CD4-positive, alpha-beta T cell treated with Interferon gamma for 1 hour (primary cell): ENCODE measurements around the gene TRMT2A.

Experiments
- DNase-seq: peaks from one replicate; pipeline ENCODE4 v3.0.0-alpha.2; 2020

Gene TRMT2A

GRCh38 chr22:20105456-20106204 lies 11.4 kb downstream of the TRMT2A start:
- no peak for DNase-seq

GRCh38 chr22:20102203-20102780 lies 14.7 kb downstream of the TRMT2A start:
- DNase-seq, result no peak

GRCh38 chr22:20101638-20102037 lies 15.4 kb downstream of the TRMT2A start:
- no peak for DNase-seq

DNA sequence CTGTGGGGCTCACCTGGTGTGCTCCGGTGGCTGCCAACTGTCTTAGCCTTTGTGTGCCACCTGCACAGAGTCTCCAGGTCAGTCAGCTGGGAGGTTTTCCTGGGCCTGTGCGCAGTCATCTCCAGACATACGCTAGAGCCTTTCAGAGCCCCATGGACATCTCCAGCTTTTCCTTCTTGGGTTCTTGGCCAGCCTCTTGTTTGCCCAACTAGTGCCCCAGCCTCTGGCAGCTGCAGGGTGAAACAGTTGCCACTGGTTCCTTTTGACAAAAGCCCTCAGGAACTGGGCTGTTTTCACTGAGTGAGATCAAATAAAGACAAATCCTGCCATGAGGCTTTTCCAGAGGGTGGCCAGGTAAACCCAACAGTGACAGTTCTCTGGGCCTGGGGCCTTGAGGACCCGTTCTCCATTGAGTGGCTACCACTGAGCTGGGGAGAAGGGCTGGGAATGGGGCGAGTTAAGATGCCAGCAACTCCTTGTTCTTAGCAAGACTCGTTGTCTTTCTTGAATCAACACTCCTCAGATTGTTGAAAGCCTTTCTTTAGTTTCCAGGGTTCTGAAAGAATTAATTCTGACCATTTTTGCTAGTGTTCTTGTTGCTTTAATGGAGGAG lies 17.8 kb downstream of the TRMT2A start:
- DNase-seq, result no peak

GRCh38 chr22:20096574-20097420 lies 20.2 kb downstream of the TRMT2A start:
- DNase-seq, result no peak

DNA sequence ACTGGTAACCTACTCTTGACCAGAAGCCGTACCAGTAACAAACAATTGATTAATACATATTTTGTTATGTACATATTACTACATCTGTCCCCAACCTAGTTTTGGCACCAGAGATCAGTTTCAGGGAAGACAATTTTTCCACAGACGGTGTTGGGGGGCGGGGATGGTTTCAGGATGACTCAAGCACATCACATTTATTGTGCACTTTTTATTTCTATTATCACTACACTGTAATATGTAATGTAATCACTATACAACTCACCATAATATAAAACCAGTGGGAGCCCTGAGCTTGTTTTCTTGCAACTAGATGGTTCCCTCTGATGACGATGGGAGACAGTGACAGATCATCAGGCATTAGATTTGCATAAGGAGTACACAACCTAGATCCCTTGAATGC lies 21.5 kb downstream of the TRMT2A start:
- no peak for DNase-seq

GRCh38 chr22:20094197-20094807 lies 22.7 kb downstream of the TRMT2A start:
- DNase-seq, result no peak

DNA sequence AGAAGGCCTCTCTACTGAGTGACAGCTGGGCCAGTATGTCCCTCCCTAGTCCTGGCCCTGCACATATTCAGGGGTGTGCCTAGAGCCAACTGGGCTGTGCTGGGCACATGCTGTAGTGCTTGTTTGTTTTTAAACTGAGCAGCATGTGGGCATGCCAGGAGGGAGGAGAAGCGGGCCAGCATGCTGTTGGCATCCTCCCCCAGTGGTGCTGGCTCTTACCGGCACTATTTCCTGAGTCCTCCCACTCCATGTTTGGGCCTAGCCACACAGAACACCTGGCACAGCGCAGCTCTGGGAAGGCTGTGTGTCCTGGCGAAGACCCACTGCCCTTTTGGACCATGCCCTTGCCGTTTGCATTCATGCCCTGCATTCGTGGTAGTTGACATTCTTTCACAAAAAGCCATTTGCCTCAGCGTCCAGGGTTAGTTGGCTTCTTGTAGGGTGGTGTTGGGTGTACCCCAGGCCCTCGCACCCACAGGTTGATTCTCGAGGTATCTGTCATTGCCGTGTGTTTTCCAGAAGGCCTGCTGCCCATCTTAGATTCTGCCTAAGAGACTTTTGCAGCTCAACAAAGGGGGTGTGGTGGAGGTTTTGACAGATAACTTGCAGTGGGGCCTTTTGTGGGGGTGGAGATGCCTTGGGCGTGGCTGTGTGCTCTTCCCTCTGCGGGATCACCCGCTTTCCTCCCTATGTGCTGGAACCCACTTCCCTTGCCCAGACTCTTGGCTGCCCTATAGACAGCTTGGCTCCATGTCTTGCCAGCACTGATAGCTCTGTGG lies 23.4 kb downstream of the TRMT2A start:
- no peak for DNase-seq

- no peak for DNase-seq
These were observed 24.6 kb downstream of the TRMT2A start for GRCh38 chr22:20092477-20092854.

DNA sequence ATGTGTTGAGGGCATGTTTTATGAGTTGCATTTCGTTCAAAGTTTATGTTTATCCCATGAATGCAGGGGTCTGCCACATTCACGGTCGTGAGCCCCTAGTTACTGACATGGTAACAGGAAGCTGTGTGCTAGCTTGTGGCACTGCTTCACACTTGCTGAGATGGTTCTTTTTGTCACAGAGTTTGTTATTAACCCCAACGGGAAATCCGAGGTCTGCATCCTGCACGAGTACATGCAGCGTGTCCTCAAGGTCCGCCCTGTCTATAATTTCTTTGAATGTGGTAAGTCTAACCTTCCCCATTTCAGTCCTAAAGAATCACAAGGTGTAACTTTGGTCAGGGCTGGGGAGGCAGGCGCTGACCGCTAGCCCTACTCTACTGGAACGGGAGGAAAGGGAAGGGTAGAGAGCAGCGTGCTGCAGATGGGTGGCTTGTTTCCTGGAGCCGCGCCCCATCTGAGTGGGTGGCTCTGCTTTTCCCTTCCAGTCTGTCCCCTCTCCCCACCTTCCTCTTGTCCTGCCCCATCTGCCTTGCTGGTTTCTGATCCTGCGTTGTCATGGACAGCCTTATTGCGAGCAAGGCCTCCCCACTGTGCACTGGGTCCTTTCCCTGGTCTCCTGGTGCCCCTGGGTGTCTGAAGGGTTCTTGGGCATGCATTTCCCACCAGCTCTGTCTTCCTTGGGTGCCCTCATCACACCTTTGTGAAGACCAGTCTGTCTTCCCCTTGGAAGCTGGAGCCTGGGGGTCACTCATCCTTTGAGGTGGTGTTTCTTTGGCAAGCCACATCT lies 25.1 kb downstream of the TRMT2A start:
- no peak for DNase-seq

DNA sequence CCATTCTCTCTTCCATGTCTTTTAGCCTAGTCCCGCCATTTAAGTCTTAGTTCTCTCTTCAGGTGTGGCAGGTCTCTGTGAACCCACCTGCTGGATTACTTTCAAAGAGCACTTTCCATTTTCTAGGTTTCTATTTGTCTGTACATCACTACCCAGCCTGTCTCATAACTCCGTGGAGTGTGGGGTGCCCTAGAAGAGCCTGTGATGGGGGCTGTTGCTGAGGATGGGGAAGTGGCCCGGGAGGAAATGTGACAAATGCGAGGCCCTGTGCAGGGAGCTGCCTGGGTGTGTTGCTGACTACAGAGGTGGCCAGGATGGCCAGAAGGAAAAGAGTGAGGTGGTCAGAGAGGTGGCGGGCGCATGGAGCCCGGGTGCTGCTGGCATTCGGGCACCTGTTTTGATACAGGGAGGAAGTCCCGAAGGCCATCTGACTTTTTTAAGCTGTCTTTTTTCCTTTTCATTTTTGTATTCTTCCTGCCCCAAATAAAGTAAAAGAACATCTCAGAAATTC lies 26.2 kb downstream of the TRMT2A start:
- DNase-seq, result no peak

GRCh38 chr22:20089977-20090729 lies 26.9 kb downstream of the TRMT2A start:
- DNase-seq, result no peak

GRCh38 chr22:20089226-20089976 lies 27.6 kb downstream of the TRMT2A start:
- DNase-seq, result no peak

GRCh38 chr22:20088263-20088648 lies 28.8 kb downstream of the TRMT2A start:
- no peak for DNase-seq

- DNase-seq, result no peak
These were observed 29.4 kb downstream of the TRMT2A start for GRCh38 chr22:20087319-20088262.

DNA sequence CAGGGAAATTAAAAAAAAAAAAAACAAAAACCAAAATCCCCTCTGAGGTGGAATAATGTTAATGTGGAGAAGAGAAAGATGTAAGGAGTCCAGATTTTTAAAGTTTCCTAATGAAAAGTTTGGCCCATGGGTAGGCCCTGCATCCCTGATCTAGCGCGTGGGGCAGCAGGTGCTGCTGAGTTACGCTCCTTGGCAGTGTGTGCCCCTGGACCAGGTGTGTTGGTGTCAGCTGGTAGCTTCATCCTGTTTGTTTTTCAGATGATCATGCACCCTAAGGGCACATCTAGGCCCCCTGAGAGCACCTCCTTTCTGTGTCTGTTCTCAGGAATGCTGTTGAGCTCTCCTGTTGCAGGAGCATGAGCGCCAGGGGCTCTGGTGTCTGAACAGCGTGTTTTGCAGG lies 30.3 kb downstream of the TRMT2A start:
- DNase-seq, result no peak

DNA sequence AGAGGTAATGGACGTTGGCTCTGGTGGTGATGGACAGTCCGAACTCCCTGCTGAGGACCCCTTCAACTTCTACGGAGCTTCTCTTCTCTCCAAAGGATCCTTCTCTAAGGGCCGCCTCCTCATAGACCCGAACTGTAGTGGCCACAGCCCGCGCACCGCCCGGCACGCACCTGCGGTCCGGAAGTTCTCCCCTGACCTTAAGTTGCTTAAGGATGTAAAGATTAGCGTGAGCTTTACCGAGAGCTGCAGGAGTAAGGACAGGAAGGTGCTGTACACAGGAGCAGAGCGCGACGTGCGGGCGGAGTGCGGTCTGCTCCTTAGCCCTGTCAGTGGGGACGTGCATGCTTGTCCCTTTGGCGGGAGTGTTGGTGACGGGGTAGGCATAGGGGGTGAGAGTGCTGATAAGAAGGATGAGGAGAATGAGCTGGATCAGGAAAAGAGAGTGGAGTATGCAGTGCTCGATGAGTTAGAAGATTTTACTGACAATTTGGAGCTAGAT lies 30.9 kb downstream of the TRMT2A start:
- no peak for DNase-seq

DNA sequence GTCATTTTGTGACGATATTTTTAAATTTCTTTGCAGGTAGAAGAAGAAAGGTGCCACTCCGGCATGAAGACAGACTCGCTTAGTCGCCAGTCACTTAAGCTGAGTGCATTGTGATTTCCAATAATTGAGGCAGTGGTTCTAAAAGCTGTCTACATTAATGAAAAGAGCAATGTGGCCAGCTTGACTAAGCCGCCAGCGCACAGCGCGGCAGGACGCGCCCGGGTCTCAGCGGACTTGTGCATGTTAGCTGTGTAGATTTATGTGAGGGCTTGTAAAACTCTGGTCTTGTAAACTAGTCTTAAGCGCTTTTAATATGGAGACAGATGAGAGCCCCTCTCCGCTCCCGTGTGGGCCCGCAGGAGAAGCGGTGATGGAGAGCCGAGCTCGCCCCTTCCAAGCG lies 31.4 kb downstream of the TRMT2A start:
- no peak for DNase-seq
